ENCODE results near the gene NOL4L.

DNA sequence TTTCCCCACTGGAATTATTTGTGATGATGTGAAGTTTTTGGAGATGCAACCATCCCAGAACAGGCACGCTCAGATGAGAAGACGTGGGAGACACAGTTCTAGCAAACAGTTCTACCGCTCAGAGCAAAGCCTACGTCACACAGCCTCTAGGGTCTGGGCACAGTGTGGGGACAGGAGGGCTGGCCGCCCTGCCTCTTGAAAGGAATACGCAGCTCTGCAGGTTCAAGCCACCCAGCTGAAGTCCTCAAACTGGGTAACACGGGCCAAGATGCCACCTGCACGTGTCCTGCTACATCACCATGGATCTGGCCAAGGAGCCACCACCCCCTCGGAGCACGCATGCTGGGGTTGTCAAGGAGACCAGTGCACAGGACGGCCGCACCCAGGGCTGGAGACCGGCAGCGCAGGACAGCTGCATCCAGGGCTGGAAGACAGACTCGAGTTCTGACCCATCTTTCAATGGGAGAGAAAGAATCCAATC, 75.0 kb downstream of the NOL4L start:
- TF ChIP-seq, protein P1, sequence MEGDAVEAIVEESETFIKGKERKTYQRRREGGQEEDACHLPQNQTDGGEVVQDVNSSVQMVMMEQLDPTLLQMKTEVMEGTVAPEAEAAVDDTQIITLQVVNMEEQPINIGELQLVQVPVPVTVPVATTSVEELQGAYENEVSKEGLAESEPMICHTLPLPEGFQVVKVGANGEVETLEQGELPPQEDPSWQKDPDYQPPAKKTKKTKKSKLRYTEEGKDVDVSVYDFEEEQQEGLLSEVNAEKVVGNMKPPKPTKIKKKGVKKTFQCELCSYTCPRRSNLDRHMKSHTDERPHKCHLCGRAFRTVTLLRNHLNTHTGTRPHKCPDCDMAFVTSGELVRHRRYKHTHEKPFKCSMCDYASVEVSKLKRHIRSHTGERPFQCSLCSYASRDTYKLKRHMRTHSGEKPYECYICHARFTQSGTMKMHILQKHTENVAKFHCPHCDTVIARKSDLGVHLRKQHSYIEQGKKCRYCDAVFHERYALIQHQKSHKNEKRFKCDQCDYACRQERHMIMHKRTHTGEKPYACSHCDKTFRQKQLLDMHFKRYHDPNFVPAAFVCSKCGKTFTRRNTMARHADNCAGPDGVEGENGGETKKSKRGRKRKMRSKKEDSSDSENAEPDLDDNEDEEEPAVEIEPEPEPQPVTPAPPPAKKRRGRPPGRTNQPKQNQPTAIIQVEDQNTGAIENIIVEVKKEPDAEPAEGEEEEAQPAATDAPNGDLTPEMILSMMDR (IDR thresholded peaks at IDR 0.05; ENCODE audit: insufficient read depth, low read length, poor library complexity, severe bottlenecking): no peak
- no peak for TF ChIP-seq EZH2phosphoT487 (conservative IDR thresholded peaks at IDR 0.05; ENCODE audit: low read length)
